ENCODE data around the gene SLC29A2.
"Not testable (repeated sequence)": the region's sequence is repeated elsewhere in the genome, so short reads cannot be mapped to it uniquely, and the experiment has no call there.

Gene SLC29A2

GRCh38 chr11:66326261-66327111 is 45.1 kb downstream of the SLC29A2 start:
- H3K4me3 ChIP-seq (ENCODE audit: insufficient read depth, low read depth, low read length) = no peak overlapping the region
- H3K27ac ChIP-seq (ENCODE audit: insufficient read depth, low read depth, low read length, poor library complexity, severe bottlenecking) = no peak overlapping the region
- 79 to 81% methylated on average over 21 of the region's 21 CpGs for WGBS, 2 experiments
- H3K9me3 ChIP-seq (ENCODE audit: control insufficient read depth, low read length) = no peaks in the 10 kb centered on the region
- no peaks in the 10 kb centered on the region for H3K36me3 ChIP-seq (ENCODE audit: control insufficient read depth, insufficient read depth, low read length)
- peaks cover 6% of the 10 kb centered on the region for H3K27me3 ChIP-seq (ENCODE audit: control insufficient read depth, insufficient read depth, low read length, poor library complexity, severe bottlenecking)
- peaks cover 21% of the 10 kb centered on the region for H3K4me1 ChIP-seq (ENCODE audit: control insufficient read depth, insufficient read depth, low read length)

- H3K27ac ChIP-seq (ENCODE audit: insufficient read depth, low read depth, low read length, poor library complexity, severe bottlenecking) = no peak overlapping the region
- peaks cover 6% of the 10 kb centered on the region for H3K27me3 ChIP-seq (ENCODE audit: control insufficient read depth, insufficient read depth, low read length, poor library complexity, severe bottlenecking)
- H3K9me3 ChIP-seq (ENCODE audit: control insufficient read depth, low read length) = no peaks in the 10 kb centered on the region
- 89 to 91% methylated on average over 8 of the region's 8 CpGs for WGBS, 2 experiments
- H3K4me1 ChIP-seq (ENCODE audit: control insufficient read depth, insufficient read depth, low read length) = peaks cover 15% of the 10 kb centered on the region
- H3K36me3 ChIP-seq (ENCODE audit: control insufficient read depth, insufficient read depth, low read length) = no peaks in the 10 kb centered on the region
- no peak overlapping the region for H3K4me3 ChIP-seq (ENCODE audit: insufficient read depth, low read depth, low read length)
These were observed 46.3 kb downstream of the SLC29A2 start for GRCh38 chr11:66325263-66325671.

- Histone ChIP-seq H3K4me1 (ENCODE audit: control insufficient read depth, insufficient read depth, low read length) (peaks cover 15% of the 10 kb centered on the region), H3K4me3 (ENCODE audit: insufficient read depth, low read depth, low read length) (no peak overlapping the region), H3K36me3 (ENCODE audit: control insufficient read depth, insufficient read depth, low read length) (no peaks in the 10 kb centered on the region), H3K27me3 (ENCODE audit: control insufficient read depth, insufficient read depth, low read length, poor library complexity, severe bottlenecking) (peaks cover 6% of the 10 kb centered on the region), H3K9me3 (ENCODE audit: control insufficient read depth, low read length) (no peaks in the 10 kb centered on the region), H3K27ac (ENCODE audit: insufficient read depth, low read depth, low read length, poor library complexity, severe bottlenecking) (no peak overlapping the region)
- WGBS, 2 experiments = 68 to 76% methylated on average over 8 to 9 of the region's 10 CpGs
These were observed 46.9 kb downstream of the SLC29A2 start for GRCh38 chr11:66324664-66325063.

GRCh38 chr11:66323684-66324083 is 47.9 kb downstream of the SLC29A2 start:
- Histone ChIP-seq H3K4me1 (ENCODE audit: control insufficient read depth, insufficient read depth, low read length) (peaks cover 15% of the 10 kb centered on the region), H3K9me3 (ENCODE audit: control insufficient read depth, low read length) (no peaks in the 10 kb centered on the region), H3K27me3 (ENCODE audit: control insufficient read depth, insufficient read depth, low read length, poor library complexity, severe bottlenecking) (peaks cover 3% of the 10 kb centered on the region), H3K36me3 (ENCODE audit: control insufficient read depth, insufficient read depth, low read length) (no peaks in the 10 kb centered on the region), H3K4me3 (ENCODE audit: insufficient read depth, low read depth, low read length) (no peak overlapping the region), H3K27ac (ENCODE audit: insufficient read depth, low read depth, low read length, poor library complexity, severe bottlenecking) (no peak overlapping the region)
- WGBS, 2 experiments = 95% methylated on average over 1 of the region's 1 CpG

- Histone ChIP-seq H3K27ac (ENCODE audit: insufficient read depth, low read depth, low read length, poor library complexity, severe bottlenecking) (no peak overlapping the region), H3K36me3 (ENCODE audit: control insufficient read depth, insufficient read depth, low read length) (no peaks in the 10 kb centered on the region), H3K27me3 (ENCODE audit: control insufficient read depth, insufficient read depth, low read length, poor library complexity, severe bottlenecking) (no peaks in the 10 kb centered on the region), H3K9me3 (ENCODE audit: control insufficient read depth, low read length) (no peaks in the 10 kb centered on the region), H3K4me1 (ENCODE audit: control insufficient read depth, insufficient read depth, low read length) (peaks cover 22% of the 10 kb centered on the region), H3K4me3 (ENCODE audit: insufficient read depth, low read depth, low read length) (no peak overlapping the region)
- WGBS, 2 experiments = 89 to 92% methylated on average over 11 of the region's 11 CpGs
These were observed 48.7 kb downstream of the SLC29A2 start for GRCh38 chr11:66322732-66323427.

GRCh38 chr11:66321606-66322005 is 50.0 kb downstream of the SLC29A2 start:
- Histone ChIP-seq H3K27me3 (ENCODE audit: control insufficient read depth, insufficient read depth, low read length, poor library complexity, severe bottlenecking) (peaks cover 1% of the 10 kb centered on the region), H3K4me1 (ENCODE audit: control insufficient read depth, insufficient read depth, low read length) (peaks cover 35% of the 10 kb centered on the region), H3K36me3 (ENCODE audit: control insufficient read depth, insufficient read depth, low read length) (no peaks in the 10 kb centered on the region), H3K9me3 (ENCODE audit: control insufficient read depth, low read length) (no peaks in the 10 kb centered on the region), H3K27ac (ENCODE audit: insufficient read depth, low read depth, low read length, poor library complexity, severe bottlenecking) (no peak overlapping the region), H3K4me3 (ENCODE audit: insufficient read depth, low read depth, low read length) (no peak overlapping the region)
- WGBS, 2 experiments = 90 to 96% methylated on average over 4 of the region's 4 CpGs

- not testable (repeated sequence) for H3K36me3 ChIP-seq (ENCODE audit: control insufficient read depth, insufficient read depth, low read length); H3K27me3 ChIP-seq (ENCODE audit: control insufficient read depth, insufficient read depth, low read length, poor library complexity, severe bottlenecking); H3K4me3 ChIP-seq (ENCODE audit: insufficient read depth, low read depth, low read length); H3K27ac ChIP-seq (ENCODE audit: insufficient read depth, low read depth, low read length, poor library complexity, severe bottlenecking); H3K9me3 ChIP-seq (ENCODE audit: control insufficient read depth, low read length)
- peaks cover 39% of the 10 kb centered on the region for H3K4me1 ChIP-seq (ENCODE audit: control insufficient read depth, insufficient read depth, low read length)
- WGBS, 2 experiments = 92 to 97% methylated on average over 4 of the region's 6 CpGs
These were observed 50.8 kb downstream of the SLC29A2 start for GRCh38 chr11:66320748-66321147.

- H3K27ac ChIP-seq (ENCODE audit: insufficient read depth, low read depth, low read length, poor library complexity, severe bottlenecking); H3K4me3 ChIP-seq (ENCODE audit: insufficient read depth, low read depth, low read length); H3K36me3 ChIP-seq (ENCODE audit: control insufficient read depth, insufficient read depth, low read length); H3K9me3 ChIP-seq (ENCODE audit: control insufficient read depth, low read length); H3K27me3 ChIP-seq (ENCODE audit: control insufficient read depth, insufficient read depth, low read length, poor library complexity, severe bottlenecking): not testable (repeated sequence)
- WGBS, 2 experiments = 76 to 87% methylated on average over 1 of the region's 2 CpGs
- peaks cover 36% of the 10 kb centered on the region for H3K4me1 ChIP-seq (ENCODE audit: control insufficient read depth, insufficient read depth, low read length)
These were observed 51.3 kb downstream of the SLC29A2 start for GRCh38 chr11:66320289-66320688.

- WGBS, 2 experiments = 88 to 90% methylated on average over 3 of the region's 3 CpGs
- peaks cover 33% of the 10 kb centered on the region for H3K4me1 ChIP-seq (ENCODE audit: control insufficient read depth, insufficient read depth, low read length)
- H3K4me3 ChIP-seq (ENCODE audit: insufficient read depth, low read depth, low read length) = no peak overlapping the region
- H3K9me3 ChIP-seq (ENCODE audit: control insufficient read depth, low read length) = no peaks in the 10 kb centered on the region
- H3K36me3 ChIP-seq (ENCODE audit: control insufficient read depth, insufficient read depth, low read length) = no peaks in the 10 kb centered on the region
- H3K27ac ChIP-seq (ENCODE audit: insufficient read depth, low read depth, low read length, poor library complexity, severe bottlenecking) = no peak overlapping the region
- H3K27me3 ChIP-seq (ENCODE audit: control insufficient read depth, insufficient read depth, low read length, poor library complexity, severe bottlenecking) = peaks cover 9% of the 10 kb centered on the region
These were observed 53.0 kb downstream of the SLC29A2 start for GRCh38 chr11:66318600-66318970.

- H3K27ac ChIP-seq (ENCODE audit: insufficient read depth, low read depth, low read length, poor library complexity, severe bottlenecking) = peak overlapping the region; percentile 36
These were observed 53.6 kb downstream of the SLC29A2 start for GRCh38 chr11:66317723-66318599.

More at GRCh38 chr11:66317723-66318599, 53.6 kb downstream of the SLC29A2 start:
- Histone ChIP-seq H3K9me3 (ENCODE audit: control insufficient read depth, low read length) (no peaks in the 10 kb centered on the region), H3K27me3 (ENCODE audit: control insufficient read depth, insufficient read depth, low read length, poor library complexity, severe bottlenecking) (peaks cover 11% of the 10 kb centered on the region), H3K36me3 (ENCODE audit: control insufficient read depth, insufficient read depth, low read length) (no peaks in the 10 kb centered on the region), H3K4me1 (ENCODE audit: control insufficient read depth, insufficient read depth, low read length) (peaks cover 34% of the 10 kb centered on the region), H3K4me3 (ENCODE audit: insufficient read depth, low read depth, low read length) (no peak overlapping the region)
- 60 to 62% methylated on average over 14 to 15 of the region's 16 CpGs for WGBS, 2 experiments

Data from ectodermal cell (in vitro differentiated cells).